ENCODE measurements around the gene TEF.

Gene TEF

GRCh38 chr22:41355895-41356294 is 25.8 kb upstream of the TEF start:
- no peak for DNase-seq

- DNase-seq, result no peak
Measured at GRCh38 chr22:41356430-41357028, 25.2 kb upstream of the TEF start.

GRCh38 chr22:41357191-41357590 is 24.6 kb upstream of the TEF start:
- DNase-seq, result no peak

GRCh38 chr22:41358927-41359326 is 22.8 kb upstream of the TEF start:
- no peak for DNase-seq

GRCh38 chr22:41359376-41359775 is 22.4 kb upstream of the TEF start:
- DNase-seq, result no peak

GRCh38 chr22:41360126-41360525 is 21.6 kb upstream of the TEF start:
- no peak for DNase-seq

GRCh38 chr22:41361716-41362310 is 19.9 kb upstream of the TEF start:
- DNase-seq, result no peak

- no peak for DNase-seq
Measured at GRCh38 chr22:41362615-41363014, 19.1 kb upstream of the TEF start.

- DNase-seq, result no peak
Measured at GRCh38 chr22:41364233-41364632, 17.5 kb upstream of the TEF start.

GRCh38 chr22:41364955-41365354 is 16.8 kb upstream of the TEF start:
- DNase-seq, result no peak

GRCh38 chr22:41365425-41365824 is 16.3 kb upstream of the TEF start:
- DNase-seq, result no peak

- peak; percentile 27 for DNase-seq
Measured at GRCh38 chr22:41366323-41367029, 15.3 kb upstream of the TEF start.

GRCh38 chr22:41367039-41367679 is 14.6 kb upstream of the TEF start:
- DNase-seq, result peak; percentile 92

GRCh38 chr22:41367680-41368542 is 13.8 kb upstream of the TEF start:
- no peak for DNase-seq

- DNase-seq, result peak; percentile 89
Measured at GRCh38 chr22:41368543-41369423, 13.0 kb upstream of the TEF start.

- peak; percentile 97 for DNase-seq
Measured at GRCh38 chr22:41369424-41369745, 12.4 kb upstream of the TEF start.

- DNase-seq, result no peak
Measured at GRCh38 chr22:41369837-41370236, 11.9 kb upstream of the TEF start.

- DNase-seq, result no peak
Measured at GRCh38 chr22:41377846-41378245, 3.9 kb upstream of the TEF start.

GRCh38 chr22:41380993-41381328 is 781 bp upstream of the TEF start:
- DNase-seq, result no peak

GRCh38 chr22:41382098-41382578 is 396 bp downstream of the TEF start:
- no peak for DNase-seq

- no peak for DNase-seq
Measured at GRCh38 chr22:41382610-41383009, 868 bp downstream of the TEF start.

- DNase-seq, result no peak
Measured at GRCh38 chr22:41383085-41383484, 1.3 kb downstream of the TEF start.
